Bronchial epithelial cell (primary cell): Measurements from ENCODE around the gene NACC2. TPM values are rescaled to one million over a fixed set of nuclear protein-coding genes. Genes with fewer than 3 reads are reported as not detected.

ENCODE experiments used
- DNase-seq: peaks from one replicate; pipeline ENCODE4 v3.0.0-alpha.2; 2010; ENCODE audit warnings: low read depth
- FAIRE-seq: peaks from 2 replicates; lab custom pipeline; 2011; peaks lifted over from hg19 to GRCh38; lab: Jason Lieb, UNC
- H3K27me3 ChIP-seq: 2 replicates; pipeline ENCODE4 v1.5.1; 2011; ENCODE audit warnings: low read length; ENCODE audit not compliant: control insufficient read depth, insufficient read depth
- H3K36me3 ChIP-seq: 2 replicates; pipeline ENCODE4 v1.5.1; 2011; ENCODE audit warnings: low read length; ENCODE audit not compliant: control insufficient read depth, insufficient read depth
- H3K4me3 ChIP-seq: 2 replicates; pipeline ENCODE4 v1.5.1; 2011; ENCODE audit warnings: mild to moderate bottlenecking, low read depth, low read length, control low read depth
- CTCF ChIP-seq: IDR thresholded peaks from 2 replicates; pipeline ENCODE4 v1.5.1; 2011; ENCODE audit warnings: mild to moderate bottlenecking, moderate library complexity, low read length, control low read depth, inconsistent platforms; ENCODE audit not compliant: insufficient read depth, severe bottlenecking
- total RNA-seq: library from RNA; depleted of rRNA; stranded (reverse); fragments of >200 nt; gene quantifications from 2 replicates; pipeline ENCODE4 v1.2.1, GENCODE V29; 2014

Gene NACC2
- total RNA-seq, 1 donor from 2014 or later: 7.6 TPM

GRCh38 chr9:136008693-136008997, 86.4 kb downstream of the NACC2 start:
- Histone ChIP-seq H3K36me3 (peaks cover 15% of the 10 kb centered on the region), H3K4me3 (no peak overlapping the region), H3K27me3 (no peaks in the 10 kb centered on the region)
- no peak for TF ChIP-seq CTCF
- FAIRE-seq (no peak), DNase-seq (no peak)

GRCh38 chr9:136007934-136008692, 87.0 kb downstream of the NACC2 start:
- H3K4me3 ChIP-seq: no peak overlapping the region
- FAIRE-seq (no peak), DNase-seq (peak; percentile 59)
- H3K36me3 ChIP-seq: peaks cover 11% of the 10 kb centered on the region
- TF ChIP-seq CTCF: no peak
- no peaks in the 10 kb centered on the region for H3K27me3 ChIP-seq

DNA sequence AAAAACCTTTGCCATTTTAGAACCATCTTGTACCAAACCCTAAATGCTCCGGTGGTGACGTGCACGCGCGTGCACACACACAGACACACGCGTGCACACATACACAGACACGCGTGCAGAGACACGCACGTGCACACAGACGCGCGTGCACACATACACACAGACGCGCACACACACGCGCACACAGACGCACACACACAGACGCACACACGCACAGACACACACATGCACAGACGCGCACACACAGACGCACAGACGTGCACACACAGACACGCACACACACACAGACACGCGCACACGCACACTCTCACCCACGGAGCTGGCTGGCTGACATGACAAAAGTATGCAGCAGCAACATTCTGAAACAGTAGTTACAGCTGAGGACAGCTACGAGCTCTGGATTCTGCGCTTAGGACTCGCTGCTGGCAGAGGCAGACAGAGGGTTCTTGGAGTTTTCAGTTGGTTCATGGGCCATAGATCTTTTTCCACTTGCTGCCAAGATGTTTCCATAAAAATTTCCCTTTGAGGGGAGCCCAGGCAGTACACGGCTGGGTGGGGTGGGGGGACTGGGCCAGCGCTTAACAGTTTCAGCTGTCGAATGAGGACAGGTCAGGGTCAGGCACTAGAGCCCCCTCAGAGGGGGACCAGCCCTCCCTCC, 87.7 kb downstream of the NACC2 start:
- Histone ChIP-seq H3K4me3 (no peak overlapping the region), H3K27me3 (no peaks in the 10 kb centered on the region), H3K36me3 (peaks cover 11% of the 10 kb centered on the region)
- no peak for FAIRE-seq
- TF ChIP-seq CTCF: no peak
- DNase-seq: no peak

GRCh38 chr9:136006169-136006568, 88.9 kb downstream of the NACC2 start:
- no peak for TF ChIP-seq CTCF
- H3K4me3 ChIP-seq: no peak overlapping the region
- DNase-seq: no peak
- no peak for FAIRE-seq
- peaks cover 7% of the 10 kb centered on the region for H3K36me3 ChIP-seq
- H3K27me3 ChIP-seq: no peaks in the 10 kb centered on the region

DNA sequence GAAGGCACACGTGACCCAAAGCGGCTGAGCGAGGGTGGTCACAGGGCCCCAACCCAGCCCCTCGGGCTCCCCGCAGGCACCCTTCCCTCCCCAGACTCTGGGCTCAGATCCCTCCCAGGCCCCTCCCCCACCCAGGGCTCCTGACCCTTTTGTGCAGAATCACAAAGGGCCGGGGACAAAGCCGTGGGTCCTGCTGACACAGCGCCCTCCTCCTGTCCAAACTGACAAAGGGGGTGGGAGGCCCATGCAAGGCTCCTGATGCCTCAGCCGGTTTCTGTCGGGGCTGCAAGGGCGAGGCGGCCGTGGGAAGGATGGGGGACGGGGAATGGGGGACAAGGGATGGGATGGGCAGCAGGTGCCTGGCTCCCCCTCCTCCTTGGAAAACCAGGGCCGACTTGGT, 90.4 kb downstream of the NACC2 start:
- Histone ChIP-seq H3K27me3 (no peaks in the 10 kb centered on the region), H3K4me3 (no peak overlapping the region), H3K36me3 (peaks cover 7% of the 10 kb centered on the region)
- DNase-seq (no peak), FAIRE-seq (no peak)
- TF ChIP-seq CTCF: no peak

GRCh38 chr9:136004219-136004618, 90.9 kb downstream of the NACC2 start:
- no peak for FAIRE-seq
- DNase-seq: no peak
- peaks cover 5% of the 10 kb centered on the region for H3K36me3 ChIP-seq
- H3K4me3 ChIP-seq: no peak overlapping the region
- H3K27me3 ChIP-seq: no peaks in the 10 kb centered on the region
- no peak for TF ChIP-seq CTCF
